HepG2 (cell line): ENCODE results near the gene ACSM2A. TPM values are rescaled to one million over a fixed set of nuclear protein-coding genes. Genes with fewer than 3 reads are reported as not detected.
A peak's percentile ranks its signal among the peaks of the same experiment; 100 is the strongest.
"Not testable (repeated sequence)": the region's sequence is repeated elsewhere in the genome, so short reads cannot be mapped to it uniquely, and the experiment has no call there.

Experiments
- ATAC-seq: fragments of 200-7000 bp; cut with Tn5 transposase; 3 replicates; pipeline ENCODE4 v1.9.1; 2020; ENCODE audit warnings: mild to moderate bottlenecking, moderate library complexity
- BruUV-seq: library from RNA; stranded (reverse); fragments of 400-500 nt; replicated peaks from 2 replicates; lab custom pipeline; 2021; lab: Mats Ljungman, UMichigan
- CTCF ChIA-PET: fragments of 300-600 bp; formaldehyde crosslinking; extraction: SDS; loops from one replicate; lab custom pipeline; 2021; ENCODE audit warnings: low total read pairs, inconsistent platforms, low intra/inter-chr PET ratio; lab: Yijun Ruan, JAX
- POLR2A ChIA-PET: fragments of 350-600 bp; sonication (Branson Sonifier 250); formaldehyde crosslinking; loops from one replicate; lab custom pipeline; 2020; ENCODE audit warnings: antibody characterized with exemption, inconsistent platforms; lab: Yijun Ruan, JAX
- DNase-seq: peaks from one replicate; pipeline ENCODE4 v3.0.0-alpha.2; 2015; ENCODE audit warnings: low spot score
- FAIRE-seq: peaks from 3 replicates; lab custom pipeline; 2011; peaks lifted over from hg19 to GRCh38; lab: Jason Lieb, UNC
- H2AFZ ChIP-seq: one replicate; pipeline ENCODE4 v1.6.1; 2011; ENCODE audit warnings: low read length, inconsistent platforms
- H3K27ac ChIP-seq: fragments of 300-600 bp; 3 replicates; pipeline ENCODE4 v1.8.0; 2011; ENCODE audit warnings: mixed run types, mild to moderate bottlenecking, mixed read lengths, low read length, inconsistent platforms; ENCODE audit not compliant: insufficient read depth; ENCODE audit errors: extremely low read length
- H3K27me3 ChIP-seq, 2 experiments: fragments of 200-600 bp in 1 of 2; 2 replicates in 1 of 2; 3 replicates in 1 of 2; pipeline versions ENCODE4 v1.6.0 to v1.8.0; 2011; ENCODE audit warnings: low read length in 2 of 2, mild to moderate bottlenecking in 2 of 2, moderate library complexity in 2 of 2, inconsistent platforms in 1 of 2; ENCODE audit not compliant: insufficient read depth in 2 of 2, control insufficient read depth in 1 of 2
- H3K36me3 ChIP-seq, 2 experiments: fragments of 200-600 bp in 1 of 2; replicated peaks in 1 of 2; 2 replicates in 1 of 2; 3 replicates in 1 of 2; pipeline versions ENCODE4 v1.5.1 to v1.8.0; 2011; ENCODE audit warnings: low read length in 2 of 2, inconsistent platforms in 1 of 2; ENCODE audit not compliant: insufficient read depth in 2 of 2, control insufficient read depth in 1 of 2
- H3K4me1 ChIP-seq: 2 replicates; pipeline ENCODE4 v1.5.1; 2012; ENCODE audit warnings: low read length, inconsistent platforms; ENCODE audit not compliant: insufficient read depth
- H3K4me2 ChIP-seq: 2 replicates; pipeline ENCODE4 v1.6.0; 2011; ENCODE audit warnings: low read depth, low read length, inconsistent platforms
- H3K4me3 ChIP-seq, 3 experiments: fragments of 200-600 bp in 1 of 3; sonication (generic), shearing (Covaris generic) in 1 of 3; replicated peaks in 1 of 3; 2 replicates each; pipeline ENCODE4 v1.5.1; 2011 to 2016; ENCODE audit warnings: low read length in 3 of 3, inconsistent platforms in 2 of 3, low read depth in 2 of 3, mild to moderate bottlenecking in 2 of 3, control low read depth in 1 of 3, mixed read lengths in 1 of 3; ENCODE audit not compliant: insufficient read depth in 1 of 3
- H3K79me2 ChIP-seq: one replicate; pipeline ENCODE4 v1.6.1; 2011; ENCODE audit warnings: low read length, inconsistent platforms; ENCODE audit not compliant: insufficient read depth
- H3K9ac ChIP-seq: 2 replicates; pipeline ENCODE4 v1.6.0; 2011; ENCODE audit warnings: mild to moderate bottlenecking, low read depth, low read length, inconsistent platforms; ENCODE audit not compliant: insufficient read depth
- H3K9me3 ChIP-seq: 2 replicates; pipeline ENCODE4 v1.5.1; 2012; ENCODE audit warnings: mild to moderate bottlenecking, low read length
- H4K20me1 ChIP-seq: 2 replicates; pipeline ENCODE4 v1.6.0; 2011; ENCODE audit warnings: inconsistent platforms, mild to moderate bottlenecking, low read length, moderate library complexity; ENCODE audit not compliant: insufficient read depth
- ARHGAP35 ChIP-seq: sonication (generic); formaldehyde crosslinking; IDR thresholded peaks from 2 replicates; pipeline ENCODE4 v1.9.0; 2022; ENCODE audit warnings: mild to moderate bottlenecking, inconsistent platforms, moderate library complexity, missing genetic modification reagents, borderline replicate concordance
- JDP2 ChIP-seq: sonication (generic); formaldehyde crosslinking; IDR thresholded peaks from 2 replicates; pipeline ENCODE4 v1.8.1; 2022; ENCODE audit warnings: missing genetic modification reagents, borderline replicate concordance
- MEIS1 ChIP-seq: sonication (generic); formaldehyde crosslinking; IDR thresholded peaks from 2 replicates; pipeline ENCODE4 v1.9.0; 2021; ENCODE audit warnings: mild to moderate bottlenecking, missing genetic modification reagents, moderate library complexity, borderline replicate concordance
- RBAK ChIP-seq: sonication (generic); formaldehyde crosslinking; IDR thresholded peaks from 2 replicates; pipeline ENCODE4 v1.5.1; 2020; ENCODE audit warnings: mild to moderate bottlenecking, missing genetic modification reagents
- SNAPC5 ChIP-seq: sonication (generic); formaldehyde crosslinking; IDR thresholded peaks from 2 replicates; pipeline ENCODE4 v1.8.1; 2023; ENCODE audit warnings: mild to moderate bottlenecking, missing genetic modification reagents, borderline replicate concordance
- SOX6 ChIP-seq, 2 experiments: fragments of 450-650 bp in 1 of 2; sonication (generic) in 1 of 2; formaldehyde crosslinking in 1 of 2; IDR thresholded peaks; 2 replicates each; pipeline versions ENCODE4 v1.4.0 to v1.6.1; 2017 to 2020; ENCODE audit warnings: antibody characterized with exemption in 1 of 2, mild to moderate bottlenecking in 1 of 2, missing genetic modification reagents in 1 of 2
- SRSF9 ChIP-seq: fragments of 200-400 bp; formaldehyde crosslinking; IDR thresholded peaks from 2 replicates; pipeline ENCODE4 v1.6.1; 2018; ENCODE audit warnings: borderline replicate concordance, mild to moderate bottlenecking, low read depth, low read length; ENCODE audit not compliant: insufficient read depth, poor library complexity, severe bottlenecking
- ZBTB14 ChIP-seq: sonication (generic); formaldehyde crosslinking; IDR thresholded peaks from 2 replicates; pipeline ENCODE4 v1.4.0; 2020; ENCODE audit warnings: missing genetic modification reagents
- ZBTB34 ChIP-seq: sonication (generic); formaldehyde crosslinking; IDR thresholded peaks from 2 replicates; pipeline ENCODE4 v1.8.0; 2022; ENCODE audit warnings: mild to moderate bottlenecking, missing genetic modification reagents
- ZFP82 ChIP-seq: sonication (generic); formaldehyde crosslinking; IDR thresholded peaks from 2 replicates; pipeline ENCODE4 v1.5.1; 2020; ENCODE audit warnings: mild to moderate bottlenecking, missing genetic modification reagents, borderline replicate concordance
- ZNF33B ChIP-seq: sonication (generic); formaldehyde crosslinking; IDR thresholded peaks from 2 replicates; pipeline ENCODE4 v1.5.1; 2020; ENCODE audit warnings: mild to moderate bottlenecking, missing genetic modification reagents
- ZNF432 ChIP-seq: sonication (generic); formaldehyde crosslinking; IDR thresholded peaks from 2 replicates; pipeline ENCODE4 v1.5.0; 2020; ENCODE audit warnings: missing genetic modification reagents, mild to moderate bottlenecking, borderline replicate concordance
- ZNF501 ChIP-seq: sonication (generic); formaldehyde crosslinking; IDR thresholded peaks from 2 replicates; pipeline ENCODE4 v1.5.1; 2020; ENCODE audit warnings: mild to moderate bottlenecking, moderate library complexity, missing genetic modification reagents
- ZNF704 ChIP-seq: sonication (generic); formaldehyde crosslinking; IDR thresholded peaks from 2 replicates; pipeline ENCODE4 v1.8.1; 2023; ENCODE audit warnings: mild to moderate bottlenecking, inconsistent platforms, moderate library complexity, missing genetic modification reagents, borderline replicate concordance
- WGBS: methylation state at CpG from one replicate; pipeline ENCODE4 v1.1.6; 2017; ENCODE audit warnings: low lambda C conversion rate; 5-methylcytosine and 5-hydroxymethylcytosine counted together
- in situ Hi-C: cut with HindIII; loops from 2 replicates; pipeline ENCODE4 v1.10.0; 2017; ENCODE audit warnings: low pct_unique_long_range_greater_than_20kb; ENCODE audit not compliant: extremely low pct_ligation_motif_present
- intact Hi-C: fragments of 100-400 bp; cut with micrococcal nuclease; formaldehyde crosslinking; loops from one replicate; pipeline ENCODE4 v1.10.0; 2022; ENCODE audit not compliant: unreplicated experiment
- polyA plus RNA-seq, 8 experiments: library from polyadenylated mRNA; depleted of rRNA in 3 of 8; stranded (reverse) in 7 of 8; unstranded in 1 of 8; fragments of >200 nt; fragmentation: Illumina TruSeq in 4 of 8; extraction: Trizol in 4 of 8; gene quantifications; 2 replicates each; pipeline versions ENCODE4 v1.2.1 to v1.2.3, GENCODE V29; 2011 to 2016; ENCODE audit warnings: low read depth in 4 of 8, missing spikeins in 1 of 8, mixed read lengths in 1 of 8; ENCODE audit not compliant: insufficient read depth in 1 of 8
- total RNA-seq, 5 experiments: library from RNA; depleted of rRNA; stranded (reverse); fragments of >200 nt; fragmentation: Illumina TruSeq; extraction: Trizol; gene quantifications; 2 replicates each; pipeline ENCODE4 v1.2.3, GENCODE V29; 2016; ENCODE audit warnings: low read depth in 1 of 5

ACSM2A gene
- total and polyA plus RNA-seq, 2 of the 13 experiments (the other 11 are each of a cell fraction or from before 2014, with no cell fraction given) = 11.4 to 16.3 TPM

GRCh38 chr16:20440731-20441130 is 10.6 kb upstream of the ACSM2A start:
- H3K4me1 ChIP-seq = peaks cover 20% of the 10 kb centered on the region; the same call in 1 of the 2 replicates
- H4K20me1 ChIP-seq, H3K9ac ChIP-seq, CTCF ChIA-PET, H3K36me3 ChIP-seq, H3K4me3 ChIP-seq, POLR2A ChIA-PET, FAIRE-seq, H3K9me3 ChIP-seq, H3K27ac ChIP-seq, H3K4me2 ChIP-seq, intact Hi-C loops, H3K79me2 ChIP-seq, H2AFZ ChIP-seq, ATAC-seq, in situ Hi-C loops, DNase-seq, H3K27me3 ChIP-seq: not testable (repeated sequence)
- WGBS = 98% methylated on average over 1 of the region's 1 CpG
- TSS peak; percentile 38 for BruUV-seq

GRCh38 chr16:20441191-20441590 is 10.1 kb upstream of the ACSM2A start:
- no peaks in the 10 kb centered on the region for H3K36me3 ChIP-seq
- FAIRE-seq (no peak), ATAC-seq (no peak), DNase-seq (no peak)
- no peak overlapping the region for H3K4me3 ChIP-seq
- no peak overlapping the region for H3K9ac ChIP-seq
- intact Hi-C loops (no loop called here), in situ Hi-C loops (no loop called here)
- no peaks in the 10 kb centered on the region for H4K20me1 ChIP-seq
- peaks cover 20% of the 10 kb centered on the region; the same call in 1 of the 2 replicates for H3K4me1 ChIP-seq
- no peak overlapping the region for H3K4me2 ChIP-seq
- H3K9me3 ChIP-seq = no peaks in the 10 kb centered on the region
- no peaks in the 10 kb centered on the region for H3K79me2 ChIP-seq
- ChIA-PET CTCF (no interaction called here), POLR2A (no interaction called here)
- WGBS = 63% methylated on average over 3 of the region's 3 CpGs
- no peak overlapping the region for H2AFZ ChIP-seq
- H3K27ac ChIP-seq = no peak overlapping the region
- BruUV-seq = no TSS peak
- no peaks in the 10 kb centered on the region for H3K27me3 ChIP-seq
- no peak for TF ChIP-seq ZNF704 (CRISPR knock-in tag)
- no peak for TF ChIP-seq SOX6 (IDR thresholded peaks at IDR 0.05)
- no peak for TF ChIP-seq SOX6 (CRISPR knock-in tag; IDR thresholded peaks at IDR 0.05)
- no peak for TF ChIP-seq ZBTB14 (CRISPR knock-in tag)
- TF ChIP-seq ZNF33B (CRISPR knock-in tag) = no peak
- no peak for TF ChIP-seq JDP2 (CRISPR knock-in tag)
- TF ChIP-seq SNAPC5 (CRISPR knock-in tag) = no peak
- TF ChIP-seq ARHGAP35 = no peak
- no peak for TF ChIP-seq ZBTB34 (CRISPR knock-in tag)
- TF ChIP-seq SRSF9 = no peak
- TF ChIP-seq ZNF432 (CRISPR knock-in tag) = no peak
- no peak for TF ChIP-seq RBAK (CRISPR knock-in tag)
- no peak for TF ChIP-seq ZFP82 (CRISPR knock-in tag)
- TF ChIP-seq ZNF501 = no peak
- TF ChIP-seq MEIS1 (CRISPR knock-in tag) = no peak
